Keratinocyte (primary cell): ENCODE results near the gene FAM72D. TPM values are rescaled to one million over a fixed set of nuclear protein-coding genes. Genes with fewer than 3 reads are reported as not detected.
A peak's percentile ranks its signal among the peaks of the same experiment; 100 is the strongest.
"Not testable (repeated sequence)": the region's sequence is repeated elsewhere in the genome, so short reads cannot be mapped to it uniquely, and the experiment has no call there.

Experiments
- DNase-seq: peaks from one replicate; pipeline ENCODE4 v3.0.0-alpha.2; 2011; ENCODE audit warnings: low read depth, missing footprints, low spot score
- FAIRE-seq: peaks from 2 replicates; lab custom pipeline; 2011; peaks lifted over from hg19 to GRCh38; lab: Jason Lieb, UNC
- H2AFZ ChIP-seq: 2 replicates; pipeline ENCODE4 v1.6.0; 2012; ENCODE audit warnings: low read length, control low read depth, inconsistent platforms; ENCODE audit not compliant: control insufficient read depth
- H3K27ac ChIP-seq: 2 replicates; pipeline ENCODE4 v1.5.1; 2011; ENCODE audit warnings: low read length; ENCODE audit not compliant: control insufficient read depth, insufficient read depth
- H3K27me3 ChIP-seq: 3 replicates; pipeline ENCODE4 v1.6.0; 2011; ENCODE audit warnings: low read length; ENCODE audit not compliant: control insufficient read depth, insufficient read depth; ENCODE audit errors: extremely low read depth
- H3K36me3 ChIP-seq, 2 experiments: 2 replicates in 1 of 2; 3 replicates in 1 of 2; pipeline ENCODE4 v1.5.1; 2011; ENCODE audit warnings: low read length in 2 of 2, mild to moderate bottlenecking in 1 of 2; ENCODE audit not compliant: control insufficient read depth in 2 of 2, insufficient read depth in 2 of 2; ENCODE audit errors: extremely low read depth in 1 of 2
- H3K4me1 ChIP-seq: 3 replicates; pipeline ENCODE4 v1.5.1; 2011; ENCODE audit warnings: low read length; ENCODE audit not compliant: control insufficient read depth, insufficient read depth; ENCODE audit errors: extremely low read depth
- H3K4me2 ChIP-seq: 3 replicates; pipeline ENCODE4 v1.6.0; 2011; ENCODE audit warnings: low read depth, low read length; ENCODE audit not compliant: control insufficient read depth, insufficient read depth; ENCODE audit errors: extremely low read depth
- H3K4me3 ChIP-seq, 3 experiments: fragments of 200-600 bp in 1 of 3; sonication (generic) in 1 of 3; 2 replicates in 2 of 3; 3 replicates in 1 of 3; pipeline ENCODE4 v1.5.1; 2011 to 2016; ENCODE audit warnings: low read length in 3 of 3, mild to moderate bottlenecking in 3 of 3, control low read depth in 2 of 3, inconsistent platforms in 1 of 3, low read depth in 1 of 3, mixed read lengths in 1 of 3, mixed run types in 1 of 3, moderate library complexity in 1 of 3; ENCODE audit not compliant: control insufficient read depth in 2 of 3, insufficient read depth in 2 of 3; ENCODE audit errors: extremely low read depth in 1 of 3
- H3K79me2 ChIP-seq: 2 replicates; pipeline ENCODE4 v1.6.0; 2012; ENCODE audit warnings: low read length; ENCODE audit not compliant: control insufficient read depth, insufficient read depth
- H3K9ac ChIP-seq: 3 replicates; pipeline ENCODE4 v1.6.0; 2011; ENCODE audit warnings: low read length; ENCODE audit not compliant: control insufficient read depth, insufficient read depth; ENCODE audit errors: extremely low read depth
- H3K9me1 ChIP-seq: 3 replicates; pipeline ENCODE4 v1.6.0; 2011; ENCODE audit warnings: low read length; ENCODE audit not compliant: control insufficient read depth, insufficient read depth; ENCODE audit errors: extremely low read depth
- H3K9me3 ChIP-seq: 2 replicates; pipeline ENCODE4 v1.5.1; 2012; ENCODE audit warnings: low read depth, low read length; ENCODE audit not compliant: control insufficient read depth
- H4K20me1 ChIP-seq: 3 replicates; pipeline ENCODE4 v1.6.0; 2011; ENCODE audit warnings: low read length; ENCODE audit not compliant: control insufficient read depth, insufficient read depth; ENCODE audit errors: extremely low read depth
- dilution Hi-C: fragments of 300-500 bp; cut with MboI; formaldehyde crosslinking; loops from one replicate; pipeline ENCODE4 v1.7.0; 2020; ENCODE audit warnings: low sequenced_read_pairs; ENCODE audit not compliant: extremely low pct_ligation_motif_present
- polyA plus RNA-seq, 5 experiments: library from polyadenylated mRNA; depleted of rRNA in 3 of 5; stranded (reverse) in 3 of 5; stranded (forward) in 1 of 5; unstranded in 1 of 5; fragments of >200 nt; gene quantifications; 1 replicate in 1 of 5; 2 replicates in 3 of 5; 3 replicates in 1 of 5; pipeline versions ENCODE4 v1.2.1 to v1.2.3, GENCODE V29; 2011 to 2012; ENCODE audit warnings: missing spikeins in 2 of 5, low read depth in 1 of 5, low replicate concordance in 1 of 5

The FAM72D gene
- polyA plus RNA-seq, 1 donor (not counting 4 experiments of a cell fraction or from before 2014, with no cell fraction given): 3.0 TPM

- H3K27ac ChIP-seq, H3K36me3 ChIP-seq, H3K27me3 ChIP-seq, H3K4me3 ChIP-seq, H3K4me1 ChIP-seq, dilution Hi-C loops, H3K9ac ChIP-seq, FAIRE-seq, H2AFZ ChIP-seq, H3K9me1 ChIP-seq, H3K9me3 ChIP-seq, H3K79me2 ChIP-seq, H3K4me2 ChIP-seq, H4K20me1 ChIP-seq, DNase-seq: not testable (repeated sequence)
Measured at GRCh38 chr1:145082483-145083255, 13.1 kb upstream of the FAM72D start.

GRCh38 chr1:145093517-145094149, 2.1 kb upstream of the FAM72D start:
- dilution Hi-C loops, H3K9me1 ChIP-seq, H3K27me3 ChIP-seq, H3K9me3 ChIP-seq, H3K9ac ChIP-seq, H4K20me1 ChIP-seq, H3K79me2 ChIP-seq, H3K27ac ChIP-seq, H3K36me3 ChIP-seq, DNase-seq, H3K4me1 ChIP-seq, FAIRE-seq, H2AFZ ChIP-seq: not testable (repeated sequence)
- peak overlapping the region; percentile 10 for H3K4me2 ChIP-seq
- peak overlapping the region in 1 of 3 experiments; percentile 26 for H3K4me3 ChIP-seq

- peak overlapping the region in 1 of 3 experiments; percentile 36 for H3K4me3 ChIP-seq
- H3K36me3 ChIP-seq, H3K4me1 ChIP-seq, H3K27ac ChIP-seq, H3K4me2 ChIP-seq, H3K9ac ChIP-seq, DNase-seq, H3K79me2 ChIP-seq, H3K27me3 ChIP-seq, H2AFZ ChIP-seq, dilution Hi-C loops, H3K9me3 ChIP-seq, H3K9me1 ChIP-seq, H4K20me1 ChIP-seq, FAIRE-seq: not testable (repeated sequence)
Measured at GRCh38 chr1:145094655-145095211, 1.0 kb upstream of the FAM72D start.

- H3K4me1 ChIP-seq, H3K9me1 ChIP-seq, H3K36me3 ChIP-seq, H3K9me3 ChIP-seq, H3K27ac ChIP-seq, H3K27me3 ChIP-seq, FAIRE-seq, H3K9ac ChIP-seq, H3K4me2 ChIP-seq, H4K20me1 ChIP-seq, H2AFZ ChIP-seq, H3K79me2 ChIP-seq, dilution Hi-C loops, H3K4me3 ChIP-seq, DNase-seq: not testable (repeated sequence)
Measured at GRCh38 chr1:145101725-145102124, 6.0 kb downstream of the FAM72D start.
